CD4-positive, alpha-beta T cell (primary cell): Measurements from ENCODE around the gene GPR68. TPM values are rescaled to one million over a fixed set of nuclear protein-coding genes. Genes with fewer than 3 reads are reported as not detected.
"Not testable (repeated sequence)": the region's sequence is repeated elsewhere in the genome, so short reads cannot be mapped to it uniquely, and the experiment has no call there.

ENCODE experiments used
- ATAC-seq: fragments of 200-7000 bp; cut with Tn5 transposase; one replicate; pipeline ENCODE4 v1.10.0; 2022; ENCODE audit warnings: mild to moderate bottlenecking; ENCODE audit not compliant: poor library complexity
- CTCF ChIA-PET: fragments of 350-600 bp; sonication (Branson Sonifier 250); formaldehyde crosslinking; loops from one replicate; lab custom pipeline; 2021; ENCODE audit warnings: antibody characterized with exemption, inconsistent platforms; lab: Charles Lee
- POLR2A ChIA-PET: fragments of 350-600 bp; sonication (Branson Sonifier 250); formaldehyde crosslinking; loops from one replicate; lab custom pipeline; 2021; ENCODE audit warnings: antibody characterized with exemption, inconsistent platforms; lab: Charles Lee
- DNase-seq, 14 experiments: peaks; one replicate each; pipeline ENCODE4 v3.0.0-alpha.2; 2013 to 2020; ENCODE audit warnings: mixed read lengths in 2 of 14
- H3K27ac ChIP-seq, 2 donors: one replicate each; pipeline versions ENCODE4 v1.5.1 to v1.7.0; 2013; ENCODE audit warnings: low read length in 2 of 2, low read depth in 1 of 2, mild to moderate bottlenecking in 1 of 2
- H3K27me3 ChIP-seq, 2 experiments: 1 replicate in 1 of 2; 2 replicates in 1 of 2; pipeline versions ENCODE4 v1.6.1 to v1.7.0; 2013; ENCODE audit warnings: low read length in 2 of 2, control low read depth in 1 of 2, mild to moderate bottlenecking in 1 of 2, moderate library complexity in 1 of 2; ENCODE audit not compliant: insufficient read depth in 2 of 2, control insufficient read depth in 1 of 2
- H3K36me3 ChIP-seq: one replicate; pipeline ENCODE4 v1.6.1; 2013; ENCODE audit warnings: low read length, control low read depth; ENCODE audit not compliant: insufficient read depth
- H3K4me1 ChIP-seq: one replicate; pipeline ENCODE4 v1.6.1; 2013; ENCODE audit warnings: low read length, control low read depth; ENCODE audit not compliant: insufficient read depth
- H3K4me3 ChIP-seq: one replicate; pipeline ENCODE4 v1.5.1; 2013; ENCODE audit warnings: mild to moderate bottlenecking, low read length, moderate library complexity
- H3K9me3 ChIP-seq, 2 experiments: 1 replicate in 1 of 2; 2 replicates in 1 of 2; pipeline versions ENCODE4 v1.6.1 to v1.7.0; 2013; ENCODE audit warnings: low read length in 2 of 2, mild to moderate bottlenecking in 2 of 2, control low read depth in 1 of 2, moderate library complexity in 1 of 2; ENCODE audit not compliant: control insufficient read depth in 1 of 2, insufficient read depth in 1 of 2
- H3K27ac Mint-ChIP-seq: one replicate; pipeline ENCODE4 v1.8.0; 2020; ENCODE audit warnings: mixed read lengths
- H3K27me3 Mint-ChIP-seq: one replicate; pipeline ENCODE4 v1.8.0; 2021; ENCODE audit warnings: mixed read lengths
- H3K36me3 Mint-ChIP-seq: one replicate; pipeline ENCODE4 v1.8.0; 2021; ENCODE audit warnings: low read depth, mixed read lengths
- H3K4me1 Mint-ChIP-seq: one replicate; pipeline ENCODE4 v1.8.0; 2021; ENCODE audit warnings: low read depth, mixed read lengths
- H3K4me3 Mint-ChIP-seq: one replicate; pipeline ENCODE4 v1.8.0; 2020; ENCODE audit warnings: mild to moderate bottlenecking, mixed read lengths
- H3K9me3 Mint-ChIP-seq: one replicate; pipeline ENCODE4 v1.8.0; 2020; ENCODE audit warnings: mixed read lengths
- CTCF ChIP-seq: fragments of 200-600 bp; IDR thresholded peaks from one replicate; pipeline ENCODE4 v1.8.0; 2022; ENCODE audit warnings: antibody characterized with exemption, mild to moderate bottlenecking
- intact Hi-C, 2 experiments: fragments of 100-400 bp; cut with DNase I in 1 of 2; cut with micrococcal nuclease in 1 of 2; formaldehyde crosslinking; loops; one replicate each; pipeline versions ENCODE4 v1.15.1 to v1.9.0; 2023 to 2025; cut with DNase I, micrococcal nuclease
- total RNA-seq, 174 experiments: library from RNA in 2 of 174; stranded (reverse) in 2 of 174; gene quantifications; one replicate each; pipeline ENCODE4 v1.2.3 and lab custom pipeline; 2021 to 2026

GPR68 gene
- total RNA-seq, 2 experiments from 2014 or later = 2.8 to 2.9 TPM

- no peaks in the 10 kb centered on the region for H3K27me3 ChIP-seq
- peaks cover 20% of the 10 kb centered on the region for H3K4me1 ChIP-seq
- H3K9me3 ChIP-seq = no peaks in the 10 kb centered on the region
- Mint-ChIP-seq H3K27ac (no peak overlapping the region), H3K36me3 (peaks cover 90% of the 10 kb centered on the region), H3K27me3 (no peaks in the 10 kb centered on the region), H3K4me1 (peaks cover 23% of the 10 kb centered on the region), H3K9me3 (no peaks in the 10 kb centered on the region), H3K4me3 (no peak overlapping the region)
- no peak overlapping the region for H3K4me3 ChIP-seq
- no peak for DNase-seq
- TF ChIP-seq CTCF = no peak
- intact Hi-C loops = no loop called here
- CTCF ChIA-PET = interaction anchor here (0.9 kb wide), 1 partner anchor 32 kb away, joined by 3 read pairs; no protein-coding TSS in a partner anchor
- no peak overlapping the region for H3K27ac ChIP-seq
- ATAC-seq = no peak
- POLR2A ChIA-PET = no interaction called here
- peaks cover 72% of the 10 kb centered on the region for H3K36me3 ChIP-seq
These were observed 39.8 kb downstream of the GPR68 start for GRCh38 chr14:91204657-91205056.

GRCh38 chr14:91202234-91202974 lies 42.1 kb downstream of the GPR68 start:
- no peak for DNase-seq
- Mint-ChIP-seq H3K27ac (peak overlapping the region; percentile 3), H3K36me3 (peaks cover 92% of the 10 kb centered on the region), H3K27me3 (no peaks in the 10 kb centered on the region), H3K9me3 (no peaks in the 10 kb centered on the region), H3K4me1 (peaks cover 23% of the 10 kb centered on the region), H3K4me3 (no peak overlapping the region)
- CTCF ChIA-PET = interaction anchor here (0.6 kb wide), 1 partner anchor 290 kb away, joined by 4 read pairs; no protein-coding TSS in a partner anchor
- POLR2A ChIA-PET = interaction anchor here (0.9 to 2.0 kb wide), 3 partner anchors 41 to 60 kb away, joined by 3 to 7 read pairs (median 4); no protein-coding TSS in a partner anchor
- Histone ChIP-seq H3K4me3 (no peak overlapping the region), H3K4me1 (peaks cover 20% of the 10 kb centered on the region), H3K27me3 (no peaks in the 10 kb centered on the region), H3K27ac (no peak overlapping the region), H3K36me3 (peaks cover 78% of the 10 kb centered on the region), H3K9me3 (no peaks in the 10 kb centered on the region)
- TF ChIP-seq CTCF = no peak
- no peak for ATAC-seq
- intact Hi-C loops = no loop called here

GRCh38 chr14:91200802-91201201 lies 43.7 kb downstream of the GPR68 start:
- H3K4me1 Mint-ChIP-seq = peaks cover 18% of the 10 kb centered on the region
- DNase-seq, H3K27ac Mint-ChIP-seq, H3K27me3 Mint-ChIP-seq, ATAC-seq, CTCF ChIA-PET, H3K9me3 ChIP-seq, H3K27me3 ChIP-seq, H3K9me3 Mint-ChIP-seq, H3K4me3 Mint-ChIP-seq, H3K4me3 ChIP-seq, intact Hi-C loops, POLR2A ChIA-PET, H3K27ac ChIP-seq: not testable (repeated sequence)
- peaks cover 78% of the 10 kb centered on the region for H3K36me3 ChIP-seq
- peaks cover 91% of the 10 kb centered on the region for H3K36me3 Mint-ChIP-seq
- peaks cover 18% of the 10 kb centered on the region for H3K4me1 ChIP-seq
